HEK293T (cell line): Measurements from ENCODE around the gene NINL.

Experiments used
- BHLHE40 ChIP-seq: fragments of 450-650 bp; IDR thresholded peaks from 2 replicates; pipeline ENCODE4 v1.6.1; 2016; ENCODE audit warnings: mild to moderate bottlenecking, moderate library complexity, borderline replicate concordance
- CTBP1 ChIP-seq: fragments of 450-650 bp; IDR thresholded peaks from 2 replicates; pipeline ENCODE4 v1.6.1; 2016; ENCODE audit warnings: borderline replicate concordance
- ELF4 ChIP-seq: fragments of 450-650 bp; IDR thresholded peaks from 2 replicates; pipeline ENCODE4 v1.6.1; 2017; ENCODE audit warnings: antibody characterized with exemption
- FOXA1 ChIP-seq: fragments of 450-650 bp; IDR thresholded peaks from 2 replicates; pipeline ENCODE4 v1.6.1; 2016; ENCODE audit warnings: mild to moderate bottlenecking
- FOXK2 ChIP-seq: fragments of 450-650 bp; IDR thresholded peaks from 2 replicates; pipeline ENCODE4 v1.6.1; 2016; ENCODE audit warnings: mild to moderate bottlenecking
- FOXM1 ChIP-seq: fragments of 450-650 bp; IDR thresholded peaks from 2 replicates; pipeline ENCODE4 v1.6.1; 2017; ENCODE audit warnings: mild to moderate bottlenecking, borderline replicate concordance
- HDGF ChIP-seq: fragments of 450-650 bp; IDR thresholded peaks from 2 replicates; pipeline ENCODE4 v1.6.1; 2017; ENCODE audit warnings: antibody characterized with exemption, borderline replicate concordance
- LEF1 ChIP-seq: fragments of 450-650 bp; IDR thresholded peaks from 2 replicates; pipeline ENCODE4 v1.6.1; 2017; ENCODE audit warnings: mild to moderate bottlenecking, borderline replicate concordance
- SP1 ChIP-seq: fragments of 450-650 bp; IDR thresholded peaks from 2 replicates; pipeline ENCODE4 v1.6.1; 2017
- SUZ12 ChIP-seq: fragments of 450-650 bp; IDR thresholded peaks from 2 replicates; pipeline ENCODE4 v1.6.1; 2016; ENCODE audit warnings: mild to moderate bottlenecking
- TARDBP ChIP-seq: fragments of 450-650 bp; IDR thresholded peaks from 2 replicates; pipeline ENCODE4 v1.6.1; 2016
- ZNF384 ChIP-seq: fragments of 450-650 bp; IDR thresholded peaks from 2 replicates; pipeline ENCODE4 v1.6.1; 2016
- TF ChIP-seq, protein P1 (sequence below): fragments of 450-650 bp; IDR thresholded peaks from 2 replicates; pipeline ENCODE4 v1.6.1; 2016

DNA sequence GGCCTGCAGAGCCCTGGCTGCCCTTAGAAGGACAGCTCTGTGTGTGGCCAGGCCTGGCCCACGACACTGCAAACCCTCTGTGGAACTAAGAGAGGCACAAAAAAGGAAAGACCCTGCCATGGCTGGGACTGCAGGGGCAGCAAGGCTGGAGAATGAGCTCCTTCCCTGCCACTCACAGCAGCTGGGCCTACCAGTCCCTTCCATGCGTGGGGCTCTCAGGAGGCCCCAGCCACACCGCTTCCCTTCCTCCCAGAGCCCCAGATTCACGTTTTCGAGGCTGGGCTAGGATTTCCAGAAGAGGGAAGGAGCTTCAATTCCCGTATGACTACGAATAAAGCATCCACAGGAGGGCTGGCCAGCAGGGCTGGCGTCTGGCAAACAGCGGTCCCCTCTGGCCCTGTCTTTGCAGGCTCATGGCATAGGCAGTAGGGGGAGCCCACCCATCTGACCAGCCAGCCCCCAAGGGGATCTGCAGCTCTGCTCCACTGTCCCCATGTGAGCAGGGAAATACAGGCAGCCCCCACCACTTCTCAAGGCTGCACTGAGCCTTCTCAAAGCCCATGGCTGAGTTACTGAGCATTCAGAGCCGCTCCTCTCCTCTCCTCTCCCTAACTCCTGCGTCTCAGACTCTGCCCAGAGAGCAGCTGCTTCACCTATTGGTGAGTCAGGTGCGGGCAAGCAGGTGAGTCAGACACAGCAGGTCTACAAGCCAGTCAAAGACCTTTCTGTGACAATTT lies 53.1 kb downstream of the NINL start:
- TF ChIP-seq ELF4 (no peak), FOXM1 (no peak), SP1 (no peak), TARDBP (no peak), HDGF (no peak), SUZ12 (no peak), FOXK2 (no peak), BHLHE40 (no peak), FOXA1 (no peak), LEF1 (no peak), ZNF384 (no peak), CTBP1 (no peak)
- TF ChIP-seq, protein P1, sequence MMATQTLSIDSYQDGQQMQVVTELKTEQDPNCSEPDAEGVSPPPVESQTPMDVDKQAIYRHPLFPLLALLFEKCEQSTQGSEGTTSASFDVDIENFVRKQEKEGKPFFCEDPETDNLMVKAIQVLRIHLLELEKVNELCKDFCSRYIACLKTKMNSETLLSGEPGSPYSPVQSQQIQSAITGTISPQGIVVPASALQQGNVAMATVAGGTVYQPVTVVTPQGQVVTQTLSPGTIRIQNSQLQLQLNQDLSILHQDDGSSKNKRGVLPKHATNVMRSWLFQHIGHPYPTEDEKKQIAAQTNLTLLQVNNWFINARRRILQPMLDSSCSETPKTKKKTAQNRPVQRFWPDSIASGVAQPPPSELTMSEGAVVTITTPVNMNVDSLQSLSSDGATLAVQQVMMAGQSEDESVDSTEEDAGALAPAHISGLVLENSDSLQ = no peak
